HAP-1 (cell line): Measurements from ENCODE around the gene TTC36.
"Not testable (repeated sequence)": the region's sequence is repeated elsewhere in the genome, so short reads cannot be mapped to it uniquely, and the experiment has no call there.

Experiments
- DNase-seq, 2 experiments: peaks; one replicate each; pipeline ENCODE4 v3.0.0-alpha.2; 2016 to 2020; ENCODE audit warnings: low spot score in 2 of 2
- H3K27me3 ChIP-seq: fragments of 250-450 bp; sonication (Bioruptor Pico); 2 replicates; pipeline ENCODE4 v1.5.1; 2020; ENCODE audit warnings: low read depth, mild to moderate bottlenecking, moderate library complexity
- H3K36me3 ChIP-seq: fragments of 250-450 bp; sonication (Bioruptor Pico); replicated peaks from 2 replicates; pipeline ENCODE4 v1.5.1; 2020; ENCODE audit warnings: mild to moderate bottlenecking
- H3K4me1 ChIP-seq: fragments of 250-450 bp; sonication (Bioruptor Pico); 2 replicates; pipeline ENCODE4 v1.5.1; 2020; ENCODE audit warnings: mild to moderate bottlenecking
- H3K4me3 ChIP-seq: fragments of 250-450 bp; sonication (Bioruptor Pico); 2 replicates; pipeline ENCODE4 v1.5.1; 2020; ENCODE audit warnings: mild to moderate bottlenecking, moderate library complexity
- H3K9me3 ChIP-seq: fragments of 250-450 bp; sonication (Bioruptor Pico); 2 replicates; pipeline ENCODE4 v1.5.1; 2020; ENCODE audit warnings: mild to moderate bottlenecking, moderate library complexity
- in situ Hi-C: fragments of 300-500 bp; cut with MboI; formaldehyde crosslinking; loops from 3 replicates; pipeline ENCODE4 v1.14.3; 2020; ENCODE audit warnings: low sequenced_read_pairs, inconsistent platforms, mixed read lengths

Gene TTC36

DNA sequence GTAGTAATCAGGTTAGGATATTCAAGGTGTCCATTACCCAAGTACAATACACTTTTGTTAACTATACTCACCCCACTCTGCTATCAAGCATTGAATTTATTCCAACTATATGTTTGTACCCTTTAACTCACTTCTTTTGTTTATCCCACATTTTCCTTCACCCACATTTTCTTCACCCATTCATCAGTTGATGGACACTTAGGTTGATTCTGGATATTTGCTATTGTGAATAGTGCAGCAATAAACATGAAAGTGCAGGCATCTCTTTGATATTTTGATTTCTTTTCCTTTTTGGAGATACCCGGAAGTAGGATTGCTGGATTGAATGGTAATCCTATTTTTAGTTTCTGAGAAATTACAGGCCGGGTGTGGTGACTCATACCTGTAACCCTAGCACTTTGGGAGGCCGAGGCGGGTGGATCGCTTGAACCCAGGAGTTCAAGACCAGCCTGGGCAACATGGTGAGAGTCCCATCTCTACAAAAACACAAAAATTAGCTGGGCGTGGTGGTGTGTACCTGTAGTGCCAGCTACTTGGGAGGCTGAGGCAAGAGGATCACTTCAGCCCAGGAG is 10.2 kb downstream of the TTC36 start:
- in situ Hi-C loops, result no loop called here
- DNase-seq, result no peak
- no peaks in the 10 kb centered on the region for H3K27me3 ChIP-seq
- H3K4me1 ChIP-seq, result peaks cover 3% of the 10 kb centered on the region; the same call in 1 of the 2 replicates
- H3K36me3 ChIP-seq, result no peaks in the 10 kb centered on the region
- no peaks in the 10 kb centered on the region for H3K9me3 ChIP-seq
- no peak overlapping the region for H3K4me3 ChIP-seq

- no peak overlapping the region for H3K4me3 ChIP-seq
- H3K4me1 ChIP-seq, result no peaks in the 10 kb centered on the region
- in situ Hi-C loops, result no loop called here
- no peaks in the 10 kb centered on the region for H3K9me3 ChIP-seq
- no peaks in the 10 kb centered on the region for H3K36me3 ChIP-seq
- no peak for DNase-seq
- no peaks in the 10 kb centered on the region for H3K27me3 ChIP-seq
Observed at GRCh38 chr11:118544010-118544646, 16.9 kb downstream of the TTC36 start.

DNA sequence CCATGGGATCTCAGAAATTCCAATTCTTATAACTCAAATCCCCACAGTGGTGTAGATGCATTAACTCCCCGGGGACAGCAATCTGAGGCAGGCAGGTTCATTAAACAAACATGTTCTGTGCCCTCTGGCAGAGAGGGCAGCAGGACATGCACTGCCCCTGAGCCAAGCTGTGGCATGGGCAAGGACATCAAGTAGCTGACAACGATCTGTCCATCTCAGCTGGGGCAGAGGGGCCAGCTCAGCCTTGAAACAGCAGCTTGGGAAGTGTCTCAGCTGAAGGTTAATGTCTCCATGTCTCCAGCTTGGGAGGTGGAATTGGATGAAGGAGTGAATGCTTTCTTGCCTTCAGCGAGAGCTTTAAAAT is 17.4 kb downstream of the TTC36 start:
- H3K9me3 ChIP-seq, result no peaks in the 10 kb centered on the region
- no peak for DNase-seq
- no peaks in the 10 kb centered on the region for H3K36me3 ChIP-seq
- no peaks in the 10 kb centered on the region for H3K27me3 ChIP-seq
- H3K4me3 ChIP-seq, result no peak overlapping the region
- no peaks in the 10 kb centered on the region for H3K4me1 ChIP-seq
- in situ Hi-C loops, result no loop called here

GRCh38 chr11:118545533-118545932 is 18.3 kb downstream of the TTC36 start:
- H3K36me3 ChIP-seq, result no peaks in the 10 kb centered on the region
- H3K4me1 ChIP-seq, result no peaks in the 10 kb centered on the region
- in situ Hi-C loops, result no loop called here
- no peaks in the 10 kb centered on the region for H3K9me3 ChIP-seq
- H3K4me3 ChIP-seq, result no peak overlapping the region
- no peaks in the 10 kb centered on the region for H3K27me3 ChIP-seq
- DNase-seq, result no peak

DNA sequence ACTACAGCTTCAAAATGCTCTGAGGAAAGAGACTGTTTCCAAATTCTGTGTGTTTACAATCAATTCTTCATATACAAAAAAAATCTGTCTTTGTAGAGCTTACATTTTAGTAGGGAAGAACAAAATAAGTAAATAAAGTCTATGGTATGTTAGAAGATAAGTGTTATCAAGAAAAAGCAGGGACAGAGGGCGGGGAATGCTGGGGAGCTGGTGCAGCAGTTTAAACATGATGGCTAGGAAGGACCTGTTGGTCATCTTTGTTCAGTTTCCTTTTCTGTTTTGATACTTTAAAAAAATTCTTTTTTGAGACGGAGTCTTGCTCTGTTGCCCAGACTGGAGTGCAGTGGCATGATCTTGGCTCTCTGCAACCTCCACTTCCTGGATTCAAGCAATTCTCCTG is 19.9 kb downstream of the TTC36 start:
- Histone ChIP-seq H3K36me3 (peaks cover 2% of the 10 kb centered on the region; the same call in 1 of the 2 replicates), H3K4me3 (no peak overlapping the region), H3K9me3 (no peaks in the 10 kb centered on the region), H3K4me1 (no peaks in the 10 kb centered on the region), H3K27me3 (no peaks in the 10 kb centered on the region)
- in situ Hi-C loops, result no loop called here
- no peak for DNase-seq

DNA sequence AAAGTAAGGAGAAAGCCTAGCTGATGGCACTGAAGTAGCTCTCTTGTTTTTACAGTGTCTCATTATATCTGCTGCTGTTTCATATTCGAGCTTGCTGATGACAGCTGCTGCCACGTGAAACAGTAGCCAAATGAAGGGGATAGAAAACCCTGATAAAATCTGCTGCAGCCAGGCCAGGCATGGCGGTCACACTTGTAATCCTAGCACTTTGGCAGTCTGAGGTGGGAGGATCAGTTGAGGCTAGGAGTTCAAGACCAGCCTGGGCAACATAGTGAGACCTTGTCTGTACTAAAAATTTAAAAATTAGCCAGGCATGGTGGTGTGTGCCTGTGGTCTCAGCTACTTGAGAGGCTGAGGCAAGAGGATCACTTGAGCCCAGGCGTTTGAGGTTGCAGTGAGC is 25.1 kb downstream of the TTC36 start:
- DNase-seq, result no peak
- no peaks in the 10 kb centered on the region for H3K4me1 ChIP-seq
- in situ Hi-C loops, result no loop called here

DNA sequence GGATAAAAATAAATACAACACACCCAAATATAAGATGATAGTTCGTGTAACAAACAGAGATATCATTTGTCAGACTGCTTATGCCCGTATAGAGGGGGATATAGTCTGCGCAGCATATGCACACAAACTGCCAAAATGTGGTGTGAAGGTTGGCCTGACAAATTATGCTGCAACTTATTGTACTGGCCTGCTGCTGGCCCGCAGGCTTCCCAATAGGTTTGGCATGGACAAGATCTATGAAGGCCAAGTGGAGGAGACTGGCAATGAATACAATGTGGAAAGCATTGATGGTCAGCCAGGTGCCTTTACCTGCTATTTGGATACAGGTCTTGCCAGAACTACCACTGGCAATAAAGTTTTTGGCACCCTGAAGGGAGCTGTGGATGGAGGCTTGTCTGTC is 33.5 kb downstream of the TTC36 start:
- no peaks in the 10 kb centered on the region for H3K4me1 ChIP-seq
- no peak overlapping the region for H3K4me3 ChIP-seq
- no peaks in the 10 kb centered on the region for H3K9me3 ChIP-seq
- in situ Hi-C loops, result no loop called here
- no peaks in the 10 kb centered on the region for H3K27me3 ChIP-seq
- no peak for DNase-seq
- peaks cover 4% of the 10 kb centered on the region; the same call in 1 of the 2 replicates for H3K36me3 ChIP-seq

More for the DNA sequence above, 25.1 kb downstream of the TTC36 start:
- no peaks in the 10 kb centered on the region for H3K9me3 ChIP-seq
- peaks cover 12% of the 10 kb centered on the region for H3K36me3 ChIP-seq
- no peak overlapping the region for H3K4me3 ChIP-seq
- no peaks in the 10 kb centered on the region for H3K27me3 ChIP-seq

DNA sequence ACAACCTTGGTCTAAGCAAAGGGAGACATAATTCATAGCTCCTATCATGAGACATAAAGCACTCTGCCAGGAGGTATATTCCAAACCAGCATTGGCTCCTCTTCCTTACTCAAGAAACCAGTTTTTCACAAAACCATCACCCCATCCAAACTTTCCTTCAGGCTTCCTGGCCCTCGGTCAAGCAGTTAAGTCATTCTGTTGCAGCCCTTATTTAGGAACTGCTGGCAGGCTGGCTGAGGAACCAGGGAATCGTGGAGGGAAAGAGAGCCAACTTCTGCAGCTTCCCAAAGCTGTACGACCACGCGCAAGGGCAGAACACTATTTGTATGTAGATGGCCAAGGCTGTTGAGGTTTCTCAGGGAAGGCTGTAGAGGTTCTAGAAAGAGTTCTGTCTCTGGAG is 37.8 kb downstream of the TTC36 start:
- DNase-seq, result no peak
- Histone ChIP-seq H3K27me3 (no peaks in the 10 kb centered on the region), H3K4me1 (no peaks in the 10 kb centered on the region; the same call in 1 of the 2 replicates), H3K36me3 (peaks cover 4% of the 10 kb centered on the region; the same call in 1 of the 2 replicates), H3K4me3 (no peak overlapping the region), H3K9me3 (no peaks in the 10 kb centered on the region)
- in situ Hi-C loops, result no loop called here

DNA sequence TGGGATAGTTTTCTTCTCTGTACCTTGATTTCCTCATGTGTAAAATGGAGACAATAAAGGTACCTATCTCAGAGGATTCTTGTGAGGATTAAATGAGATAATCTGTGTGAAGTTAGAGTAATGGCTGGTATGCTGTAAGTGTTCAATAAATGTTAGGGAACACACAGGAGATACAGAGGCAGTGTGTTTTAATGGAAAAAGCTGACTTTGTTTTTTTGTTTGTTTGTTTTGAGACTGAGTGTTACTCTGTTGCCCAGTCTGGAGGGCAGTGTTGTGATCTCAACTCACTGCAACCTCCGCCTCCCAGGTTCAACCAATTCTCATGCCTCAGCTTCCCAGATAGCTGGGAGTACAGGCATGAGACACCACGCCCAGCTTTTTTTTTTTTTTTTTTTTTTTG is 42.4 kb downstream of the TTC36 start:
- Histone ChIP-seq H3K9me3 (no peaks in the 10 kb centered on the region), H3K36me3 (peaks cover 7% of the 10 kb centered on the region; the same call in 1 of the 2 replicates), H3K4me3 (no peak overlapping the region), H3K4me1 (peaks cover 10% of the 10 kb centered on the region), H3K27me3 (no peaks in the 10 kb centered on the region)
- in situ Hi-C loops, result no loop called here
- DNase-seq, result no peak

DNA sequence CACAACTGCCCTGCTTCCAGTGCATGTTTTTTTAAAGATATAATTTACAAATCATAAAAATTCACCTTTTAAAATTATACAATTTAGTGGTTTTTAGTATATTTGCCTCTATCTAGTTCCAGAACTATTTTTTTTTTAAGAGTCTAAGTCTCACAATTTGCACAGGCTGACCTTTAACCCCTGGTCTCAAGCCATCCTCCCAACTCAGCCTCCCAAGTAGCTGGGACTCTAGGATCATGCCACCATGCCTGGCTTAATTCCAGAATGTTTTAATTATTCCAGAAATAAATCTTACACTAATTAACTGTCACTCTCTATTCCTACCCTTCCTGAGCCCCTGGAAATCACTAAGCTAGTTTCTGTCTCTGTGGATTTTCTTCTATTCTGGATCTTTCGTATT is 43.5 kb downstream of the TTC36 start:
- Histone ChIP-seq H3K27me3 (no peaks in the 10 kb centered on the region), H3K36me3 (peaks cover 7% of the 10 kb centered on the region; the same call in 1 of the 2 replicates), H3K4me1 (peaks cover 15% of the 10 kb centered on the region), H3K9me3 (no peaks in the 10 kb centered on the region), H3K4me3 (no peak overlapping the region)
- no peak for DNase-seq
- in situ Hi-C loops, result no loop called here

DNA sequence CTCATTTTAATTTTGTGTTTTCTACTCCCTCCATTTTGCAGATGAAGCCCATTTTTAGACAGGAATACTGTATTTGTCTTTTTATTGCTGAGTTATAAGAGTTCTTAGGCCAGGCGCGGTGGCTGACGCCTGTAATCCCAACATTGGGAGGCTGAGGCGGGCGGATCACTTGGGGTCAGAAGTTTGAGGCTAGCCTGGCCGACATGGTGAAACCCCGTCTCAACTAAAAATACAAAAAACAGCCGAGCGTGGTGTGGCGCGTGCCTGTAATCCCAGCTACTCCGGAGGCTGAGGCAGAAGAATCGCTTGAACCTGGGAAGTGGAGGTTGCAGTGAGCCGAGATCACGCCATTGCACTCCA is 44.4 kb downstream of the TTC36 start:
- Histone ChIP-seq H3K4me1 (peaks cover 15% of the 10 kb centered on the region), H3K4me3 (peak overlapping the region; percentile 97)
- H3K27me3 ChIP-seq, in situ Hi-C loops, H3K36me3 ChIP-seq, H3K9me3 ChIP-seq, DNase-seq: not testable (repeated sequence)

GRCh38 chr11:118572061-118572980 is 45.0 kb downstream of the TTC36 start, which contains the start of gene ARCN1:
Gene ARCN1 (plus strand): TSS chr11:118572409. CDS start chr11:118572548, 139 bp downstream.
- Histone ChIP-seq H3K27me3 (no peaks in the 10 kb centered on the region), H3K9me3 (no peaks in the 10 kb centered on the region), H3K4me3 (peak within 1 kb of the TSS; percentile 97), H3K36me3 (peaks cover 7% of the 10 kb centered on the region; the same call in 1 of the 2 replicates), H3K4me1 (peaks cover 15% of the 10 kb centered on the region)
- peak; percentile 41 to 83 for DNase-seq
- in situ Hi-C loops, result no loop called here

DNA sequence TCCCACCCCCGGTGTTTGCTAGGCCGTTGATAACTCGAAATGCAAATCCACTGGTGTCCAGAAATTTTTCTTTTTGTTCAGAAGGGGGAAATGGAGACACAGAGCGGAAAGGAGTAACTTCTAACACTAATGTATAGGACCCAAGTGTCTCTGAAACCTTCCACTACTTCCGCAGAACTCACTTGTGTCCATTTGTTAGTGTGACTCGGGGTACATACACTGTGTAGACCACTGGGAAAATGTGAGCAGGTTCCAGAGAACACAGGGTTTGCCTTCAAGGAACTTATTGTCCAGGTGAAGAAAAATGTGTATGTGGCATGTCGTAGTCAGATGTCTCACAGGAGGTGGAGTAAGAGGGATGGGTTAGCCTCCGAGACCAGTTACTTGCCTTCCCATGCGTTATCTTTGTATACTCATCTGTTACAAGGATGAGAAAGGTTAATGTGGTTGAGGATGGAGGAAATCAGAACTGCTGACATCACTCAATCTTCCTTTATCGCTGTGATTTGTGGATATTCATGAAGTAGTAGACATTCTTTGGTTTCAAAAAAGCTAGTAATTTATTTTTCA is 45.8 kb downstream of the TTC36 start:
- in situ Hi-C loops, result no loop called here
- Histone ChIP-seq H3K36me3 (peaks cover 7% of the 10 kb centered on the region; the same call in 1 of the 2 replicates), H3K4me3 (peak overlapping the region; percentile 97), H3K4me1 (peaks cover 15% of the 10 kb centered on the region), H3K27me3 (no peaks in the 10 kb centered on the region), H3K9me3 (no peaks in the 10 kb centered on the region)
- DNase-seq, result peak in 1 of 2 experiments; percentile 21
